GM18867 (cell line): Measurements from ENCODE around the gene PSMD6.

Experiments used
- ATAC-seq: cut with Tn5 transposase; IDR thresholded peaks from one replicate; pipeline ENCODE4 v1.9.1; 2021; ENCODE audit warnings: mild to moderate bottlenecking, moderate library complexity; ENCODE audit not compliant: unreplicated experiment

PSMD6 gene

GRCh38 chr3:63980830-63981498 is 42.3 kb downstream of the PSMD6 start:
- ATAC-seq: no peak

DNA sequence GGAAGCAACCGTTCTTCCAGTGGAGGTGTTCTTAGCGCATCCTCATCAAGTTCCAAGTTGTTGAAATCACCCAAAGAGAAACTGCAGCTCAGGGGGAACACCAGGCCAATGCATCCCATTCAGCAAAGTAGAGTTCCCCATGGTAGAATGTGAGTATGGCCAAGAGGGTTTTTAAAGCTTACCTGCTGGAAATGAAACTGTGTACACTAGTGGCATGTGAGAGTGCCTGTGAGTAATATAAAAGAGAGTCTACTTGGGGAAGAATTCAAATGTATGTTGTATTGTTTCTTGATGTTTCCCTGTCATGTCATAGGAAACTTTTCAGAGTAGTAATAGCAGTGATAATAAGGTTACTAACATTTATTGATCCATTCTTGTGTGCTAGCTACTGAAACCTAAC is 43.3 kb downstream of the PSMD6 start:
- ATAC-seq: no peak

DNA sequence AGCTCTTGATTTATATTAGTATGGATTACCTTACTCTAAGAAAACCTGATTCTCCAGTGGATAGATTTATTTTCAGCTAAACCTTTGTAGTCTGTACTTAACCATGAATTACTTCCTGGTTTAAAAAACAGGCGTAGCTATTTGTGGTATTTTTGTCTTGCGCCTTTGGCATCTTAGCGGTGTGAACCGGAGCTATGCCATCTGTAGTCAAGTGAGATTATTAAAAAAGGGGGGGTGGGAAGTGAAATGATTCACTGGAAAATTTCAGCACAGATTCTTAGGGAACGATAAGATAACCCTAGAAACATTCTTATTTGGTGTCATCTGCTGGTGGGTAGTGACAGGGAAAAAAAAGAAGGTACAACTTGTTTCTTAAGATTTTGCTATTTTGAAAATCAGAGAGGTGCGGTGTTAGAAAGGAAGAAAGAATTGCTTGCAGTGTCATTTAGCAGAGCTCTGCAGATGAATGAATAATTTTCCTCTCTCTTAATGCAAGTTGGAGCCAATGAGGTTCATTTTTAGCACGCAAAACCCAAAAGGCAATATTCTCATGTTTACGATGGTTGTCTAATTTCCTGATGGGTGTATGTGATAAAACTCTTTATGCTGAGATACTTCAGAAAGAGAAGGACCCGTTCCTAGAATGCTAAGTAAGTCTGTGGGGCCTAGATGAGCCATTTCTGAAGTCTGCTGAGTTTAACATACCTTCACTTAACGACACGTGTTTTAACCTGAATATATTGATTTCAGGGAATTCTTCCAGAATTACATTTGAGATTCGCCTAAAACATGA is 44.0 kb downstream of the PSMD6 start:
- ATAC-seq: no peak

GRCh38 chr3:63977893-63978292 is 45.4 kb downstream of the PSMD6 start:
- ATAC-seq: no peak

- no peak for ATAC-seq
Measured at GRCh38 chr3:63976872-63977200, 46.5 kb downstream of the PSMD6 start.

DNA sequence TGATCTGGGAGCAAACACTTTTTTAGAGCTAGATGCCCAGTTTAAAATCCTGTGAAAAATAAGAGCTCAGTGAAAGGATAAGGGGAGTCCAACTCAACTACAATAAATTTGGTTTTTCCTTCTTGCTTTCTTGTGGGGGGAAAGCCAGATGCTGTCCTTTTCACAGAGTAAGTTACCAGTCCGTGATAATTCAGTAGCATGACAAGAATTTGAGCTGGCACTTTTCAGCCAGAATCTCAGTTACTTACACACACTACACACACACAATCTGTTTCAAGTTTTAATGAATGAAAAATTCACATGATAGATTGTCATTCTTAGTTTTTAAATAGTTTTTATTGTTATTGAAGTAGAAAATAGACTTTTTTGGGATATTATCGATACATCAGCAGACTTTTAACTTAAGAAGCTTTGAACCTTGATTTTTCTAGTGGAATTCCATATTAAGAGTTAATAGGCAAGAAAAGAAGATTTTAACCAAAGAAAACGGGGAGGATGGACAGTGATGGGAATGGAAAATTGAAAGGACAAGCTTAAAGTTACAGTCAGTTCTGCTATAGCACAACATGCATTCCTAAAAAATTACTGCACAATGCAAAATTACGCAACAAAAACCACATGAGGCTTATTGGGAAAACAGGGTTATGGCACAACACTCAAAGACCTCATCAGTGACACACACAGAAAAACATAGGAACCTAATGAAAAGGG is 47.0 kb downstream of the PSMD6 start:
- no peak for ATAC-seq

DNA sequence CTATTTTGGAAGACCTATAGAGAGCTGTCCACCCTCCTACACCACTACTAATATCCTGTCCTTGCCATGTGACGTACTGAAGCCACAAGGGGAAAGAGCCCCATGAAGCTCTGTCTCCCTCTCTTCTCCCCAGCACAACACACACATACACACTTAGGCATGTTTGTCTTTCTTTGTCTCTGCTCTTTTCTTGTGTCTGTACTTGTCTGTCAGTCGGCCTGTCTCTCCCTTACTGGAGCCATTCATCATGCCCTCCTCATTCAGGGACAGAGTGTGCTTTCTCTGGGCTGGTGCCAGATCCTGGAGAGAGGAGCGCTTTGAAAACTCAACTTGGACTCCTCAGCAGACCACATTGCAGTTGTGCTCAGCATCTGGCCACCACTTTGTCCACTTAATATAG is 47.6 kb downstream of the PSMD6 start:
- ATAC-seq: no peak

DNA sequence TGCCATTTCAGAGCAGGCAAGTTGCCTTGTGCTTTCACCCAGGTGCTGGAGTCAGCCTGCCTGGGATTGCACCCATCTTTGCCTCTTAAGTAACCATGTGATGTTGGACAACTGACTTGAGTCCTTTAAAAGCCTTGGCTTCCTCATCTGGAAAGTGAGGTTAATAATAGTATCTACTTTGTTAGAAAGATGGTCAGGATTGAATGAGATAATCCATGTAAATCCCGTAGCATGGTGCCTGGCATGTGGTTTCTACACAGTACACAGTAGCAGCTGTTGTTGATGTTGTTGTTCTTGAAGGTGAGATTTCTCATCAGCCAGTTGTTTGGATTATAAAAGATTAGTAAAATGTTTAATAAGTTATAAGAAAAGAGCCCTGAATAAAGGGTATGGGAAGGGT is 48.8 kb downstream of the PSMD6 start:
- ATAC-seq: no peak

GRCh38 chr3:63973406-63973805 is 49.9 kb downstream of the PSMD6 start:
- ATAC-seq: no peak

DNA sequence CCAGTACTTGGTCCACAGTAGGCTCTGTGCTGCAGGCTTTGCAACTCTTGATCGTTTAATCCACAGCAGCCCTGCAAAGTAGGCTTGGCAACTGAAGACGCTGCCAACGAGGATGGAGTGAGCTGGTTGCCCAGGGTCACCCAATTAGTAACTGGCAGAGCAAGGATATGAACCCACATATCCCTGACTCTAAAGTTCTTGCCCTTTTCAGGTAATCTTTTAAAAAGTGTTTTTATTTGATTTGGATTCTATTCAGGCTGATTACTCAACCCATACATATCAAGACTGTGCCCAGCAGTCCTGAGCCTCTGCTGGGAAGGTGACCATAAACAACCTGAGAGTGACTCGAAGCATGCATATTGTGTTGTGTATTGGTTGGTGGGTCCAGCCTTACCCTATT is 50.3 kb downstream of the PSMD6 start:
- no peak for ATAC-seq

DNA sequence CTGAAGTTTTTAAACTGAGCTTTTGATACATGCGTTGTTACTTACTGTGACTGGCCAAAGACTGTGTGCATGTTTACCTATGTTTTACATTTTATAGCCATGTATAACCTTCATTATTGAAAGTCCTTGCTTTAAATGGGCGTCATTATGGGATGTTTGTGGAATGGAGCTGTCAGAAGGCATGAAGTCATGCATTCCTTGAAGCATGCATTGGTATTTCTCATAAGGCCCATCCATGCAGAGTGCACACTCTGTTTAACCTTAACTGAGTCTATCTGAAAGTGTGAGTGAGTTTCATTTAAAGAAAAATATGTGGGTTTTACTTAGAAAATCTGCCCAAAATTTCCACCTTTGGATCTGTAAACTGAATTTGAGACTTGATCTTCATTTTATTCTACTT is 51.1 kb downstream of the PSMD6 start:
- ATAC-seq: no peak

DNA sequence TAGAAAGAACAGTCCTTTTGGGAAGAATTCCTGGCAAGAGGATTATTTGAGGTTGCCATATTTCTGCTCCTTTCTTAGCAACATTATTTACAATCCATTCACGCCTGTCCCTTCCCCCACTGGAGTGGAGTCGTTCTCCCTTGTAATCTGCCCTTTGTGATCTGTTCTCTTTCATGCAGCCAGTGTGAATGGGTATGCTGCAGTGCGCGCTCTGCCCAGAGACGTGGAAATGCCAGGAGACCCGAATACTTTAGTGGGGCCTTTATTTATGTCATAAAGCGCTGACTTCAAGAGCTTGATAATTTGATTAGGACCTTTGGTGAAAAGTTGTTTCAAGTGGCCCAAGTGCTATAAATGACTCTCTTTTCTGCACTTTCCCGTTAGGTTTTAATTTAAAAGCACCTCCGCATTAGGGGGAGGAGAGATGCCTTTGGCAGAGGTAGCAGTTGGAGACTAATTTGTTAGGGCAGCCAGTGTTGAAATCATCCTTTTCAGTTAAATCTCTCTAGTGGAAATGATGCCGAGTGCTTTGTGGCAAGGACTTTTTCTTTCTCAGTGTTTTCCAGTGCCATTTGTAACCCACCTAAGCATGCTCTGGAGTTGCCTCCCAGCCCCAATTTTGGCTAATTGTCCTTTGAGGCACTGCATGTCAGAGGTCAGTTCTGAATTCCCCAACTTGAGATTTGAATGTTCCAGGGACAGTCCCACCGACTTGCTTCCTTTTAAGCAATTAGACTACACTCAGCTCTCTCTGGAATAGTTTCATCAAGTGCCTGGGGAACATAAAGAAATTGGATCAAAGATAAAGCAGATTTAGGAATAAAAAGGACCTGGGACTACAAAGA is 52.4 kb downstream of the PSMD6 start:
- no peak for ATAC-seq

GRCh38 chr3:63969876-63970275 is 53.4 kb downstream of the PSMD6 start:
- no peak for ATAC-seq

- ATAC-seq: peak; percentile 26
Measured at GRCh38 chr3:63968612-63969350, 54.5 kb downstream of the PSMD6 start.

DNA sequence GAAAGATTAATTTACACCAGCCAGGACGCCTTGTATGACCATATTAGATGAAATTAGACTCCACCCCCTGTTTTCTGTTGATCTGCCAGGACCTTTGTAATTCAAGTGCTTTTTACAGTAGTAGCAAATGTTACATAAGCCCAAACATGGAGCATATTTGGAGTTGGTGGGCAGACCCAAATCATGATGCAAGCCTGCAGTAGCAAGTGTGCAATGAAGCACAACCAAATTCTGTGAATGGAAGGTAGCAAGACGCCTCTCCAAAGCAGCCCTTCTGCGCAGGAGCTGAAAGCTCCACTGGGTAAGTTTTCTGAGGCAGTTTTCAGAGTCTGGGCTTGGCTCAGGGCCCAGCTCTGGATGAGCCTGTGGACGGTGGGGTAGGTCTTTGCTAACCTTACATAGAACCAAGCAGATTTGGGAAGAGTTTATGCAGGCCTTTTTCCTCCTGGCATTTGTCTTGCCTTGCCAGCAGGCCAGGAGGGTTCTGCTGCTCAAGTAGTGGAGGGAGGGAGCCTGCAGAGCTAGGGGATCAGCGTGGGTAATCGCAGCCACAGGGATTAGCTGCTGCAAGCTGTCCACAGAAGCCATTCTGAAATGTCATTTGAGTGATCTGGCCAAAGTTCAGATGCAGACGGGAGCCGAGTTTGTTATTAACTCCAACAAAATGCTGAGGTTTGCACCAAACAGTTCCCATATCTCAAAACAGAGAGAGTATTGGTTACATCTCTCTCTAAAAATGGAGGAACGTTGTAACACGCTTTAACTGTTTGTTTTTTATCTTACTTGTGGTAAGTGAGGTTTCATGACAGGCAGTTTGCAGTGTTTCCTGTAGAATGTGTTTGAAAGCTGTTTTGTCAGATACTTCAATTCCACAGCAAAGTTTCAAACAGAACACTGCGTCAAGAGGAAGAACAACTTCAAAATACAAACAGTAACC is 55.4 kb downstream of the PSMD6 start:
- peak; percentile 60 for ATAC-seq

DNA sequence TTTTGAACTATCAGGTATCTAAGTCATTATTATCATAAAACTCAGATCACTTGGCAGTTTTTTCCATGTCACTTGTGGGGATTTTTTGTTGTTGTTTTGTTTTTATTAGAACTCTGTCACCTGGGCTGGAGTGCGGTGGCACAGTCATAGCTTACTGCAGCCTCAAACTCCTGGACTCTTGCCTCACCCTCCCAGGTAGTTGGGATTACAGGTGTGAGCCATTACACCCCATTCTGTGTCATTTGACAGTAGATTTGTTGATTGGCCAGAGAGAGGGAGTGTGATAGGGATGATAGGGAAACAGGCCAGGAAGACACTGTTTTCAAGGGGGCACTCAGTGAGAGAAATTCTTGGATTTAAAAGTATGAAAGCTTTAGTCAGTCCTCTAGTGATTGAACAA is 56.4 kb downstream of the PSMD6 start:
- no peak for ATAC-seq

DNA sequence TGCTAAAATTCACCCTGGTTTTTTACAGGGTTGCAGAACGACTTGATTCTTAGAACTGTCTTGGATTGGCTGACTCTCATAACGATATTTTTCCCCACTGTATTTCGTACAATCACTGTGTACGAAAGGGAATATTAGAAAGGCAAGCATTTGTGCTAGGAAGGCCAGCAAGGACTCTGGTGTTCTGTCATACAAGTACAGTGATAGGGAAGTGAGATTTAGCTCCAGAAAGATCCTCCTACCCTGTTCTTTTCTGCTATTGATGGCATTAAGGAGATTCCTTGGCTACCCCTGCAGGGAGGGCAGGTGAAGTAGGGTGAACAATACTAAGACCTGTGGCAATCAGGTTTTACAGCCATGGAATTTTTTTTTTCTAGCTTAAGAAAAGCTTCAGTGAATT is 57.3 kb downstream of the PSMD6 start:
- ATAC-seq: no peak

- ATAC-seq: no peak
Measured at GRCh38 chr3:63964681-63965485, 58.4 kb downstream of the PSMD6 start.

GRCh38 chr3:63963496-63963895 is 59.8 kb downstream of the PSMD6 start:
- no peak for ATAC-seq
